ENCODE data around the gene WDR7.

The WDR7 gene

GRCh38 chr18:56901919-56902318 lies 250.8 kb downstream of the WDR7 start:
- H3K4me3 ChIP-seq (ENCODE audit: low read depth, low read length): no peak overlapping the region
- no peak for TF ChIP-seq CTCF (IDR thresholded peaks at IDR 0.05; ENCODE audit: borderline replicate concordance, insufficient read depth, low read depth, low read length)

GRCh38 chr18:56902653-56903052 lies 251.5 kb downstream of the WDR7 start:
- TF ChIP-seq CTCF (IDR thresholded peaks at IDR 0.05; ENCODE audit: borderline replicate concordance, insufficient read depth, low read depth, low read length): no peak
- no peak overlapping the region for H3K4me3 ChIP-seq (ENCODE audit: low read depth, low read length)

GRCh38 chr18:56903686-56904085 lies 252.5 kb downstream of the WDR7 start:
- H3K4me3 ChIP-seq (ENCODE audit: low read depth, low read length): no peak overlapping the region
- TF ChIP-seq CTCF (IDR thresholded peaks at IDR 0.05; ENCODE audit: borderline replicate concordance, insufficient read depth, low read depth, low read length): no peak

- no peak for TF ChIP-seq CTCF (IDR thresholded peaks at IDR 0.05; ENCODE audit: borderline replicate concordance, insufficient read depth, low read depth, low read length)
- H3K4me3 ChIP-seq (ENCODE audit: low read depth, low read length): no peak overlapping the region
These were observed 256.6 kb downstream of the WDR7 start for GRCh38 chr18:56907771-56908170.

- no peak for TF ChIP-seq CTCF (IDR thresholded peaks at IDR 0.05; ENCODE audit: borderline replicate concordance, insufficient read depth, low read depth, low read length)
- H3K4me3 ChIP-seq (ENCODE audit: low read depth, low read length): no peak overlapping the region
These were observed 259.1 kb downstream of the WDR7 start for GRCh38 chr18:56910237-56910636.

GRCh38 chr18:56910967-56911366 lies 259.8 kb downstream of the WDR7 start:
- TF ChIP-seq CTCF (IDR thresholded peaks at IDR 0.05; ENCODE audit: borderline replicate concordance, insufficient read depth, low read depth, low read length): no peak
- no peak overlapping the region for H3K4me3 ChIP-seq (ENCODE audit: low read depth, low read length)

- TF ChIP-seq CTCF (IDR thresholded peaks at IDR 0.05; ENCODE audit: borderline replicate concordance, insufficient read depth, low read depth, low read length): no peak
- H3K4me3 ChIP-seq (ENCODE audit: low read depth, low read length): no peak overlapping the region
These were observed 262.8 kb downstream of the WDR7 start for GRCh38 chr18:56913941-56914340.

All from GM12875 (cell line).